Adrenal gland (tissue), 12 donors: Measurements from ENCODE around the gene CTCF. TPM values are rescaled to one million over a fixed set of nuclear protein-coding genes. Genes with fewer than 3 reads are reported as not detected.

Source experiments
- DNase-seq, 7 donors: peaks; one replicate each; pipeline ENCODE4 v3.0.0-alpha.2; 2019 to 2020
- H3K27ac ChIP-seq, 5 donors: fragments of 200-600 bp; sonication (generic) in 4 of 5; 1 replicate in 3 of 5; 2 replicates in 2 of 5; pipeline versions ENCODE4 v1.5.1 to v1.8.0; 2016 to 2020; ENCODE audit warnings: mild to moderate bottlenecking in 1 of 5
- H3K27me3 ChIP-seq: fragments of 200-600 bp; 2 replicates; pipeline ENCODE4 v1.8.0; 2021
- H3K36me3 ChIP-seq, 2 donors: fragments of 200-600 bp; replicated peaks in 1 of 2; 1 replicate in 1 of 2; 2 replicates in 1 of 2; pipeline versions ENCODE4 v1.5.1 to v1.8.0; 2018 to 2022
- H3K4me1 ChIP-seq, 2 donors: fragments of 200-600 bp; replicated peaks in 1 of 2; 1 replicate in 1 of 2; 2 replicates in 1 of 2; pipeline versions ENCODE4 v1.5.1 to v1.8.0; 2018 to 2021
- H3K4me3 ChIP-seq, 4 donors: fragments of 200-600 bp; sonication (generic) in 3 of 4; one replicate each; pipeline ENCODE4 v1.5.1; 2016 to 2018
- H3K9me3 ChIP-seq, 3 donors: fragments of 200-600 bp; sonication (generic) in 1 of 3; replicated peaks in 1 of 3; 1 replicate in 2 of 3; 2 replicates in 1 of 3; pipeline versions ENCODE4 v1.5.1 to v1.8.0; 2016 to 2021
- CTCF ChIP-seq, 6 experiments: fragments of 450-650 bp in 4 of 6; fragments of 200-600 bp in 2 of 6; sonication (generic) in 1 of 6; IDR thresholded peaks; 1 replicate in 5 of 6; 2 replicates in 1 of 6; pipeline versions ENCODE4 v1.5.1 to v1.8.0; 2016 to 2021; ENCODE audit warnings: antibody characterized with exemption in 6 of 6, mild to moderate bottlenecking in 2 of 6, moderate library complexity in 1 of 6
- POLR2A ChIP-seq, 2 donors: fragments of 450-650 bp; IDR thresholded peaks; one replicate each; pipeline ENCODE4 v1.6.1; 2017; ENCODE audit warnings: antibody characterized with exemption in 2 of 2, mild to moderate bottlenecking in 2 of 2, moderate library complexity in 1 of 2
- WGBS, 4 donors: extraction: QIAGEN DNeasy Blood & Tissue Kit in 2 of 4; methylation state at CpG; one replicate each; pipeline versions ENCODE4 v1.1.5 to v1.1.7; 2013 to 2017; 5-methylcytosine and 5-hydroxymethylcytosine counted together
- intact Hi-C, 2 donors: fragments of 100-400 bp; cut with DNase I; formaldehyde crosslinking; loops; one replicate each; pipeline versions ENCODE4 v1.14.1 to v1.15.0; 2022 to 2023
- polyA plus RNA-seq, 3 donors: library from polyadenylated mRNA; stranded (reverse); fragments of 200-250 nt in 2 of 3; fragments of 350-450 nt in 1 of 3; fragmentation: Illumina TruSeq in 1 of 3; extraction: RNeasy Lipid Tissue Mini Kit (QIAGEN cat#74804) in 1 of 3; gene quantifications; one replicate each; pipeline ENCODE4 v1.2.3, GENCODE V29; 2013 to 2014
- total RNA-seq, 9 donors: library from RNA; depleted of rRNA in 4 of 9; stranded (reverse); fragments of >200 nt in 4 of 9; fragments of 120-200 nt in 1 of 9; fragmentation: NEBNext Ultra II Directional in 1 of 9; extraction: Animal tissue kit (Norgen Biotek cat#: 25700) in 1 of 9; gene quantifications; one replicate each; pipeline versions ENCODE4 v1.1.0 to v1.2.4, GENCODE V29; 2013 to 2023
- donor health status: healthy with polysubstance abuse.
- donor health status: Bipolar disorder and iron deficiency.
- donor health status: DM: yes; HTN: yes; CAD: no.
- donor health status: DM: no; HTN: no; CAD: no.
- donor health status: DM: no; HTN: no; CAD: no.
- donor health status: DM: yes; HTN: yes; CAD: no.

The CTCF gene
- total and polyA plus RNA-seq, 12 donors, result 18.4 to 53.5 (median 29.9) TPM

DNA sequence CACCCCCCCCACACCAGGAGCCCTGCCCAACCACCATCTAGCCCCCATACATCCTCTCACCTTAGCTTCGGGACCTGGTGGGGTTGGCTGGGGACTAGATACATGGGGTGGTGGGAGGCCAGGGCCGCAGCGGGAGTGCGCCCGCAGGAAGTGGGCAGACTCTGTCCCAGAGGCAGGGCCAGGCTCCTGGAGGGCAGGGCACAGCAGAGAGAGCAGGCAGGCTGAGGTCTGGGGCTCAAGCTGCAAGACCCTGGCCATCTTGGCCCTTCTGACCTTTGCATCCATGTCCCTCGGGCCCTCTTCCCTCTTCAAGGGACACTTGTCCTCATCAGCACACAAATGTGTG is 101.5 kb downstream of the CTCF start:
- WGBS, 4 donors, result 73 to 95% (median 88%) methylated on average over 1 to 6 of the region's 6 CpGs

DNA sequence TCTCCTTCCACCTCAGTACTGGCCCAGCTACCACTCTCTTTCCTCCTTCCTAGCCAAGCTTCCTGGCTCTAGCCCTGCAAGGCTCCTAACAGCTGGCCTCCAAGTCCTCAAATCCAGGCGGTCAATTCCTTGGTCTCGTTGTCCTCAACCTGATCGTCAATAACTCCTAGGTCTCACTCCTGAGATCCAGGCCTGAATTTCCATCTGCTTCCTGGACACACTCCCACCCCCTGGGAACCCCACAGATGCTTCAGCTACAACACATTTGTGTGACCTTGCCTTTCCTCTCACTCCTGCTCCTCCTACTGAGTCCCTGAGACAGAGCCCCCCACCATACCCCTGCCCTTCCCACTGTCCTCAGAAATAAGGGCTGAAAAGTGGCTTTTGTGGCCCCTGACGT is 101.9 kb downstream of the CTCF start:
- Histone ChIP-seq H3K4me1 (peaks cover 16 to 35% of the 10 kb centered on the region in 2 donors), H3K9me3 (no peaks in the 10 kb centered on the region), H3K27ac (no peak overlapping the region), H3K4me3 (no peak overlapping the region), H3K27me3 (no peaks in the 10 kb centered on the region), H3K36me3 (peaks cover 0 to 10% of the 10 kb centered on the region in 2 donors)
- WGBS, 4 donors, result 83 to 91% (median 87%) methylated on average over 4 of the region's 4 CpGs
- intact Hi-C loops, result loop anchor here (5.0 kb wide), 1 partner anchor 102 kb away; the partner anchor contains the start of gene CTCF (in 2 of the 2)
- no peak for DNase-seq
- TF ChIP-seq POLR2A (IDR thresholded peaks at IDR 0.05), result no peak

More for the DNA sequence above, 101.5 kb downstream of the CTCF start:
- H3K4me3 ChIP-seq, result no peak overlapping the region
- TF ChIP-seq CTCF (IDR thresholded peaks at IDR 0.05), result no peak
- TF ChIP-seq POLR2A (IDR thresholded peaks at IDR 0.05), result no peak
- no peaks in the 10 kb centered on the region for H3K9me3 ChIP-seq
- peak overlapping the region in 1 of 5 donors; percentile 5 for H3K27ac ChIP-seq
- no peak for DNase-seq
- intact Hi-C loops, result loop anchor here (5.0 kb wide), 1 partner anchor 102 kb away; the partner anchor contains the start of gene CTCF (in 2 of the 2)
- H3K36me3 ChIP-seq, result peaks cover 0 to 10% of the 10 kb centered on the region in 2 donors
- H3K4me1 ChIP-seq, result peaks cover 19 to 38% of the 10 kb centered on the region in 2 donors
- H3K27me3 ChIP-seq, result no peaks in the 10 kb centered on the region

DNA sequence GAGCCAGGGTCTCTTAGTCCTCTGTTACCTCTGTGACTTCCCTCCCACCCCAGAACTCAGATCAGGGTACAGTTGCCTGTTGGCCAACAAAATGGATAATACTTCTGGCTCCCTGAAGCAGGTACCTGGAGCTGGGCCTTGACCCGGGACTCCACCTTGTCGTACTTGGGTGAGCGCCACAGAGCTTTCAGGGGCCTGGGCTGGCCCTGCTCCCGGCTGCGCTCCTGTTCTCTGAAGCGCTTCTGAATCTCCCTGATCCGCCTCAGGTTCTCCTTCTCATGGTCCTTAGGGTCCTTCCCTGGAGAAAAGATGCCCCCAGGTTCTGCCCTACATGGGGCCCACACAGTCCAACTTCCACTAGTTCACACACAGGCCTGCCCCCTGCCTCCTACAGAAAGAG is 102.5 kb downstream of the CTCF start:
- Histone ChIP-seq H3K4me3 (no peak overlapping the region), H3K27me3 (no peaks in the 10 kb centered on the region), H3K4me1 (peaks cover 10 to 30% of the 10 kb centered on the region in 2 donors), H3K36me3 (peaks cover 0 to 10% of the 10 kb centered on the region in 2 donors), H3K27ac (no peak overlapping the region), H3K9me3 (no peaks in the 10 kb centered on the region)
- WGBS, 4 donors, result 88 to 91% (median 89%) methylated on average over 7 of the region's 7 CpGs
- DNase-seq, result no peak
- TF ChIP-seq CTCF (IDR thresholded peaks at IDR 0.05) (no peak), POLR2A (IDR thresholded peaks at IDR 0.05) (no peak)
- intact Hi-C loops, result loop anchor here (5.0 kb wide), 2 partner anchors 103 to 137 kb away; partner anchors contain the start of gene CTCF (in 2 of the 2)

DNA sequence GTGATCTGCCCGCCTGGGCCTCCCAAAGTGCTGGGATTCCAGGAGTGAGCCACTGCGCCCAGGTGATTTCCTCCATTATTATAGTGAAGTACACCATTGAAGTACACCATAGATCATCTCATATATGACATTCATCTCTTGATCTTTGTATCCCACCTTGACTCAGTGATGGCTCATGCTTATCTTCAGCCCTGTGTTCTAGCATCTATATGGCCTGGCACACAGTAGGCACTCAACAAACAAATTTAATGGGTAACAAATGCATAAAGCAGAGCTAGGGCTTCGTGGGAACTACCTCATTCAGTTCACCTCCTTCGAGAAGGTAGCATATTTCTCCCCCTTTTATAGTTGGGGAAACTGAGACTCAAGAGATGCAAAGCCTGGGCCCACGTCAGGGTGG is 103.3 kb downstream of the CTCF start:
- peak overlapping the region in 1 of 4 donors; percentile 65 for H3K4me3 ChIP-seq
- TF ChIP-seq POLR2A (IDR thresholded peaks at IDR 0.05) (no peak), CTCF (IDR thresholded peaks at IDR 0.05) (no peak)
- no peaks in the 10 kb centered on the region for H3K9me3 ChIP-seq
- peaks cover 10 to 30% of the 10 kb centered on the region in 2 donors for H3K4me1 ChIP-seq
- peak overlapping the region in 1 of 5 donors; percentile 91 for H3K27ac ChIP-seq
- no peaks in the 10 kb centered on the region for H3K27me3 ChIP-seq
- DNase-seq, result no peak
- 73 to 76% (median 75%) methylated on average over 5 of the region's 5 CpGs for WGBS, 4 donors
- peaks cover 0 to 10% of the 10 kb centered on the region in 2 donors for H3K36me3 ChIP-seq
- intact Hi-C loops, result loop anchor here in 1 of 2 donors (5.0 kb wide), 1 partner anchor 137 kb away; no protein-coding TSS in a partner anchor
